GM18951 (cell line): ENCODE measurements around the gene KCTD14.
"Not testable (repeated sequence)": the region's sequence is repeated elsewhere in the genome, so short reads cannot be mapped to it uniquely, and the experiment has no call there.

ENCODE experiments used
- POLR2A ChIP-seq: IDR thresholded peaks from 4 replicates; pipeline ENCODE4 v1.6.1; 2011; ENCODE audit warnings: mild to moderate bottlenecking; ENCODE audit not compliant: insufficient read length, insufficient read depth; ENCODE audit errors: extremely low read depth
- in situ Hi-C: fragments of 300-500 bp; cut with MboI; formaldehyde crosslinking; loops from one replicate; pipeline ENCODE4 v1.12.0; 2022; ENCODE audit warnings: low sequenced_read_pairs, mixed read lengths, inconsistent platforms; ENCODE audit not compliant: unreplicated experiment

Gene KCTD14

GRCh38 chr11:78060533-78060932 is 37.5 kb upstream of the KCTD14 start:
- TF ChIP-seq POLR2A, result no peak
- in situ Hi-C loops, result no loop called here

GRCh38 chr11:78059749-78060328 is 36.8 kb upstream of the KCTD14 start:
- in situ Hi-C loops, result not testable (repeated sequence)

- in situ Hi-C loops, result no loop called here
- no peak for TF ChIP-seq POLR2A
Observed at GRCh38 chr11:78057462-78058055, 34.5 kb upstream of the KCTD14 start.

GRCh38 chr11:78056093-78056492 is 33.0 kb upstream of the KCTD14 start:
- in situ Hi-C loops, result no loop called here
- TF ChIP-seq POLR2A, result no peak

- in situ Hi-C loops, result no loop called here
- TF ChIP-seq POLR2A, result no peak
Observed at GRCh38 chr11:78054971-78055370, 31.9 kb upstream of the KCTD14 start.

- no peak for TF ChIP-seq POLR2A
- in situ Hi-C loops, result no loop called here
Observed at GRCh38 chr11:78050964-78051831, 28.1 kb upstream of the KCTD14 start.

- in situ Hi-C loops, result no loop called here
- TF ChIP-seq POLR2A, result no peak
Observed at GRCh38 chr11:78049348-78049747, 26.3 kb upstream of the KCTD14 start.

GRCh38 chr11:78048561-78048960 is 25.5 kb upstream of the KCTD14 start:
- TF ChIP-seq POLR2A, result no peak
- in situ Hi-C loops, result no loop called here

GRCh38 chr11:78046486-78046854 is 23.4 kb upstream of the KCTD14 start:
- no peak for TF ChIP-seq POLR2A
- in situ Hi-C loops, result no loop called here

- in situ Hi-C loops, result no loop called here
Observed at GRCh38 chr11:78045851-78046485, 22.9 kb upstream of the KCTD14 start.

GRCh38 chr11:78044706-78045105 is 21.6 kb upstream of the KCTD14 start:
- no peak for TF ChIP-seq POLR2A
- in situ Hi-C loops, result no loop called here

More at GRCh38 chr11:78045851-78046485, 22.9 kb upstream of the KCTD14 start:
- TF ChIP-seq POLR2A, result no peak

- in situ Hi-C loops, result no loop called here
- no peak for TF ChIP-seq POLR2A
Observed at GRCh38 chr11:78041843-78042440, 18.9 kb upstream of the KCTD14 start.

GRCh38 chr11:78041380-78041719 is 18.3 kb upstream of the KCTD14 start:
- in situ Hi-C loops, result not testable (repeated sequence)
